IPS-18a (cell line): ENCODE measurements around the gene E2F4.

ENCODE experiments used
- H3K27ac ChIP-seq: one replicate; pipeline ENCODE4 v1.5.1; 2013; ENCODE audit warnings: low read length
- H3K27me3 ChIP-seq: one replicate; pipeline ENCODE4 v1.6.1; 2013; ENCODE audit warnings: mild to moderate bottlenecking, low read length; ENCODE audit not compliant: control insufficient read depth, insufficient read depth
- H3K36me3 ChIP-seq: one replicate; pipeline ENCODE4 v1.6.1; 2013; ENCODE audit warnings: low read depth, low read length; ENCODE audit not compliant: control insufficient read depth
- H3K4me1 ChIP-seq: one replicate; pipeline ENCODE4 v1.6.1; 2013; ENCODE audit warnings: low read depth, low read length; ENCODE audit not compliant: control insufficient read depth
- H3K4me3 ChIP-seq: one replicate; pipeline ENCODE4 v1.5.1; 2013; ENCODE audit warnings: low read length
- H3K9ac ChIP-seq: one replicate; pipeline ENCODE4 v1.6.1; 2013; ENCODE audit warnings: mild to moderate bottlenecking, low read length, moderate library complexity
- H3K9me3 ChIP-seq: one replicate; pipeline ENCODE4 v1.6.1; 2013; ENCODE audit warnings: low read depth, low read length; ENCODE audit not compliant: control insufficient read depth

Gene E2F4

DNA sequence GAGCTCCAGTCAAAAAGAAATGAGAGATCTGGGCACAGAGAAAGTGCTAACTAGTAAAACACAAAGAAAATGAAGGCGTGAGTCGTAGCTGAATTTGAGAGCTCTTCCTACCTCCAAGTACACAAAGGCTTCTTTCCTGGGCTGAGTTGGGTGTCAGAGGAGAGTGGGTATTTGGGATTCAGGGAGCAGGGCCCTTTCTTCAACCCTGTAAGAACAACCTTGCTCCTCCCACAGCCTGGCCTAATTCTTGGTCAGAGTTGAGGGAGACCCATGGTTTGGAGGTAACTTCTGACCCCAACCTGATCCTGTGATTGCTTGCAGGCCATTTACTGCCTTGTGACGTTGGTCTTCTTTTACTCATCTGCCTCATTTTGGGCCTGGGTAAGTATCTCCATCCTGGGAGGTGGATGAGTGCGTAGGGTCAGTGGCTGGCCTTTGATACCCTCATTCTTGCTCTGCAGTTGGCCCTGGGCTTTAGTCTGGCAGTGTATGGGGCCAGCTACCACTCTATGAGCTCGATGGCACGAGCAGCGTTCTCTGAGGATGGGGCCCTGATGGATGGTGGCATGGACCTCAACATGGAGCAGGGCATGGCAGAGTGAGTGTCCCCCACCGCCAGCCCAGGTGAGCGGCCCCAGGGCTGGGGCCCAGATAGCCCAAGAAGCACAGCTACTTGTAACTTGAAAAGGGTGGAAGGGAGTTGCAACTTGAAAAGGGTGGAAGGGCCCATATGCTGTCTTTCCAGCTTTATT, 36.3 kb downstream of the E2F4 start:
- H3K27ac ChIP-seq: no peak overlapping the region
- no peaks in the 10 kb centered on the region for H3K27me3 ChIP-seq
- peak overlapping the region; percentile 70 for H3K9ac ChIP-seq
- H3K9me3 ChIP-seq: no peaks in the 10 kb centered on the region
- H3K36me3 ChIP-seq: peaks cover 39% of the 10 kb centered on the region
- H3K4me3 ChIP-seq: peak overlapping the region; percentile 88
- peaks cover 4% of the 10 kb centered on the region for H3K4me1 ChIP-seq

DNA sequence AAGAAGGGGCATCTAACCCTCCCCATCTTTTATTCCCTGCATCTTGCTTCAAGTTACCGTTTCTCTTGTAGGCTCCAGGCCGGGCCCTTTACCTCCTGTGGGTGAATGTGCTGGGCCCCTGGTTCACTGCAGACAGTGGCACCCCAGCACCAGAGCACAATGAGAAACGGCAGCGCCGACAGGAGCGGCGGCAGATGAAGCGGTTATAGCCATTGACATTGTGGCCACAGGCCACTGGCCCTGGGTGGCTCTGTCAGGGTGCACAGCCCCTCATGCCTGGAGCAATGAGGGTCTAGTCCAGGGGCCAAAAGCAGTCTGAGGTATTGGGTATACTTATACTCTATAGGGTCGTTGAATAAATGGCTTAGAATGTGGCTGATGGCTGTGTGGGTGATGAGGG, 37.0 kb downstream of the E2F4 start:
- H3K27ac ChIP-seq: no peak overlapping the region
- no peak overlapping the region for H3K9ac ChIP-seq
- no peaks in the 10 kb centered on the region for H3K9me3 ChIP-seq
- H3K4me3 ChIP-seq: no peak overlapping the region
- H3K36me3 ChIP-seq: peaks cover 43% of the 10 kb centered on the region
- H3K27me3 ChIP-seq: no peaks in the 10 kb centered on the region
- H3K4me1 ChIP-seq: peaks cover 4% of the 10 kb centered on the region

- Histone ChIP-seq H3K36me3 (peaks cover 43% of the 10 kb centered on the region), H3K9me3 (no peaks in the 10 kb centered on the region), H3K4me3 (no peak overlapping the region), H3K27me3 (no peaks in the 10 kb centered on the region), H3K27ac (no peak overlapping the region), H3K4me1 (peaks cover 4% of the 10 kb centered on the region), H3K9ac (no peak overlapping the region)
Observed at GRCh38 chr16:67229906-67230808, 38.2 kb downstream of the E2F4 start.

GRCh38 chr16:67230809-67231660, 39.1 kb downstream of the E2F4 start:
- H3K4me1 ChIP-seq: peaks cover 4% of the 10 kb centered on the region
- no peak overlapping the region for H3K4me3 ChIP-seq
- H3K9ac ChIP-seq: no peak overlapping the region
- H3K9me3 ChIP-seq: no peaks in the 10 kb centered on the region
- no peak overlapping the region for H3K27ac ChIP-seq
- H3K36me3 ChIP-seq: peaks cover 43% of the 10 kb centered on the region
- no peaks in the 10 kb centered on the region for H3K27me3 ChIP-seq

DNA sequence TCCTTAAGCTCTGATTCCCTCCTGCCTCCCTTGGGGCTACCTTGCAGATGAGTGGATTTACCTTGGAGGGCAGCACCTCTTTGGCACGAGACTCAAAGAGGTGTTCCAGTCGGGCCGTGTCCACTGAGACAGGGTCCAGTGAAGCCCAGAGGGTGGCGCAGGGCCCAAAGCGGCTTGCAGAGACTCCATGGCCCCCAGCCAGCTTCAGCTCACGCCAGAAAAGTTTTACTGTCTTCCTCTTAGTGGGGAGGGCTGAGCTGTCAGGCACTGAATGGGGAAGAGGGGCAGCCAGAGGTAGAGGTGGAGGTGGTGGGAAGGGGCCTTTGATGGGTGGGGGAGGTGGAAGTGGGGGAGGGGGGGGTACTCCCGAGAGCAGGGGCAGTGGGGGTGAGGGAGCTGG, 41.6 kb downstream of the E2F4 start:
- Histone ChIP-seq H3K9me3 (no peaks in the 10 kb centered on the region), H3K4me1 (no peaks in the 10 kb centered on the region), H3K4me3 (no peak overlapping the region), H3K9ac (no peak overlapping the region), H3K27ac (no peak overlapping the region), H3K36me3 (peaks cover 43% of the 10 kb centered on the region), H3K27me3 (no peaks in the 10 kb centered on the region)

GRCh38 chr16:67234180-67234597, 42.2 kb downstream of the E2F4 start:
- Histone ChIP-seq H3K27ac (no peak overlapping the region), H3K4me3 (no peak overlapping the region), H3K9ac (no peak overlapping the region), H3K4me1 (no peaks in the 10 kb centered on the region), H3K27me3 (no peaks in the 10 kb centered on the region), H3K36me3 (peaks cover 41% of the 10 kb centered on the region), H3K9me3 (no peaks in the 10 kb centered on the region)

- Histone ChIP-seq H3K27ac (no peak overlapping the region), H3K27me3 (no peaks in the 10 kb centered on the region), H3K36me3 (peaks cover 23% of the 10 kb centered on the region), H3K9me3 (no peaks in the 10 kb centered on the region), H3K4me1 (no peaks in the 10 kb centered on the region), H3K9ac (no peak overlapping the region), H3K4me3 (no peak overlapping the region)
Observed at GRCh38 chr16:67235816-67236562, 44.0 kb downstream of the E2F4 start.

DNA sequence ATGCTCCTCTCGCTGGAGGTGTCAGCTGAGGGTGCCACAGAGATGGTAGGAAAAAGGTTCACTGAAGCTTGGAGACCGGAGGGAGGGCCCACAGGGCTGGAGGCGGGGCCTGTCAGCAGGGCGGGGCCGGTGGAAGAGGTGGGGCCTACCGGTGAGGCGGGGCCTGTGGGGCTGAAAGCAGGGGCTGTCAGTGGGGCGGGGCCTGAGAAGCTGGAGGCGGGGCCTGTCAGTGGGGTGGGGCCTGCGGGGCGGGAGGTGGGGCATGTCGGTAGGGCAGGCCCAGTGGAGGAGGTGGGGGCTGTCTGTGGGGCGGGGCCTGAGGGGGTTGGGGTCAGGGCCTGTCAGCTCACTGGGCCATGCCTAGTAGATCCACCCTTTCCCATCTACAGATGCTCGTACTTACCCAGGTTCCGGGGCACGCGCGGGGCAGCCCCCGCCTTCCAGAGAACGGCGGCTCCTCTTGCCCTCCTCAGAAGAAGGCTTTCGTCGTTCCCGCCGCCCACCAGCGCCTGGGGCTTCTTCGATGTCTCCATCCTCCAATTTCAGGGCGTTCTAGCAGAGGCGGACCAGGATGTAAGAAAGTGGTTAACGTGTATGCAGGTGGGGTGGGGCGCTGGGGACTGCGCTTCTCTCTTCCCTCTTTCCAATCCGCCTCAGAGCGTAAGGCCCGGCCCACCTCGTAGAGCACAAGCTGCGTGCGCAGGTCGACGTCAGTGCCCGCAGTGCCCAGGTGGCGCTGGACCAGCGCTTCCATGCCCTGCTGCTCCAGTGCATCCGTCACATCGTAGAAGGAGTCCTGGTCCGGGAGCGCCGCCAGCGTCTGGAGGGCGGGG, 44.8 kb downstream of the E2F4 start:
- Histone ChIP-seq H3K27me3 (no peaks in the 10 kb centered on the region), H3K4me3 (no peak overlapping the region), H3K36me3 (peaks cover 15% of the 10 kb centered on the region), H3K9ac (no peak overlapping the region), H3K4me1 (peaks cover 7% of the 10 kb centered on the region), H3K27ac (no peak overlapping the region), H3K9me3 (no peaks in the 10 kb centered on the region)

- Histone ChIP-seq H3K9ac (no peak overlapping the region), H3K4me3 (no peak overlapping the region), H3K27ac (no peak overlapping the region), H3K9me3 (no peaks in the 10 kb centered on the region), H3K27me3 (no peaks in the 10 kb centered on the region), H3K36me3 (peaks cover 13% of the 10 kb centered on the region), H3K4me1 (peaks cover 7% of the 10 kb centered on the region)
Observed at GRCh38 chr16:67237396-67238277, 45.7 kb downstream of the E2F4 start.

DNA sequence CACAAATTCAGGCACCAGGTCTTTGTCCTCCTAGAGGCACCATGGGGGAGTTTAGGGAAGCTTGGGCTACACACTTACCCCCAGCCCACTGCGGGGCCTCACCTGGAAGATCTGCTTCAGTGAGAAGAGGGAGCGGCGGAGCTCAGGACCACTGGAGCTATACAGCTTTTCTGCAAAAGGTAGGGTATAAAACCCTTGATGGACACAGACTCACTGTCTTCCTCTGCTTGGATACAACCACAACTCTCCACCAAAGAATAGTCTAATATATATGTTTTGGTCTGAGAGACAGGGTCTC, 46.3 kb downstream of the E2F4 start:
- no peaks in the 10 kb centered on the region for H3K9me3 ChIP-seq
- no peak overlapping the region for H3K4me3 ChIP-seq
- H3K27me3 ChIP-seq: no peaks in the 10 kb centered on the region
- no peak overlapping the region for H3K9ac ChIP-seq
- peaks cover 12% of the 10 kb centered on the region for H3K36me3 ChIP-seq
- H3K4me1 ChIP-seq: peaks cover 7% of the 10 kb centered on the region
- H3K27ac ChIP-seq: no peak overlapping the region
